IPS DF 6.9 (cell line): ENCODE measurements around the gene MGAT3.

Source experiments
- DNase-seq: peaks from one replicate; pipeline ENCODE4 v3.0.0-alpha.2; 2013; ENCODE audit warnings: low read depth, low spot score
- H3K27ac ChIP-seq: one replicate; pipeline ENCODE4 v1.5.1; 2013; ENCODE audit warnings: low read length, control low read depth
- H3K27me3 ChIP-seq: 2 replicates; pipeline ENCODE4 v1.6.1; 2013; ENCODE audit warnings: mild to moderate bottlenecking, low read length; ENCODE audit not compliant: control insufficient read depth, insufficient read depth
- H3K36me3 ChIP-seq: 2 replicates; pipeline ENCODE4 v1.6.1; 2013; ENCODE audit warnings: low read length; ENCODE audit not compliant: control insufficient read depth, insufficient read depth
- H3K4me1 ChIP-seq: 2 replicates; pipeline ENCODE4 v1.6.1; 2013; ENCODE audit warnings: low read length; ENCODE audit not compliant: control insufficient read depth, insufficient read depth
- H3K4me3 ChIP-seq: 2 replicates; pipeline ENCODE4 v1.5.1; 2013; ENCODE audit warnings: mild to moderate bottlenecking, low read length
- H3K9me3 ChIP-seq: 2 replicates; pipeline ENCODE4 v1.6.1; 2013; ENCODE audit warnings: low read length, inconsistent platforms; ENCODE audit not compliant: control insufficient read depth, insufficient read depth
- WGBS: extraction: QIAGEN DNeasy Blood & Tissue Kit; methylation state at CpG from one replicate; pipeline ENCODE4 v1.1.7; 2013; ENCODE audit warnings: mixed read lengths, missing lambda C conversion rate; ENCODE audit not compliant: insufficient read length, insufficient coverage; 5-methylcytosine and 5-hydroxymethylcytosine counted together

Gene MGAT3

GRCh38 chr22:39427751-39428596 is 28.8 kb upstream of the MGAT3 start:
- no CpG with 5 or more reads among the region's 13 CpGs for WGBS
- no peaks in the 10 kb centered on the region for H3K9me3 ChIP-seq
- H3K4me3 ChIP-seq, result no peak overlapping the region
- H3K27me3 ChIP-seq, result no peaks in the 10 kb centered on the region
- H3K4me1 ChIP-seq, result peaks cover 13% of the 10 kb centered on the region
- no peak for DNase-seq
- peaks cover 7% of the 10 kb centered on the region for H3K36me3 ChIP-seq
- H3K27ac ChIP-seq, result no peak overlapping the region

DNA sequence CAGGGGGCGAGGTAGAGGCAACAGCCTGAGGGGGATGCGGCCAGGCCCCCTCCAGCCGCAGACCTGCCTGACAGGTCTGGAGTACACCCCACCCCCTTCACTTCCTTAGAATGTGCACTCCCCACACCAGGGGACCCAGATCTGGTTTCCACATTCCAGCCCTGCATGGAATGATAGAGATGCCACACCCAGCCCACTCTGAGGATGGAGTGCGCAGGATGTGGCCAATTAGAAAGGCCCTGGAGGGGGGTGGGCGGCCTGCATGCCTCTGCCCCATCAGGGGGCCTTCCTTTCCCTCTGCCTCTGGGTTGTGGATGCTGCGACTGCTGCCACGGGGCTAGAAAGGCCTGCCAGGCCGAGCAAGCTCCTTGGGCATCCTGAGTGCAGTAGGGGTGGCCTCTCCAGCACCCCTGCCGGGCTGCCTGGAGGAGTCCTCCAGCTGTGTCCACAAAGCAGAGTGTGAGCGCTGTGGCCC is 28.2 kb upstream of the MGAT3 start:
- peak; percentile 90 for DNase-seq
- no peak overlapping the region for H3K27ac ChIP-seq
- peaks cover 7% of the 10 kb centered on the region for H3K36me3 ChIP-seq

GRCh38 chr22:39429186-39429585 is 27.6 kb upstream of the MGAT3 start:
- Histone ChIP-seq H3K36me3 (peaks cover 7% of the 10 kb centered on the region; the same call in 1 of the 2 replicates), H3K9me3 (no peaks in the 10 kb centered on the region), H3K4me3 (no peak overlapping the region), H3K27me3 (no peaks in the 10 kb centered on the region), H3K27ac (no peak overlapping the region), H3K4me1 (peaks cover 13% of the 10 kb centered on the region)
- WGBS, result no CpG with 5 or more reads among the region's 13 CpGs
- no peak for DNase-seq

More for the DNA sequence above, 28.2 kb upstream of the MGAT3 start:
- Histone ChIP-seq H3K4me1 (peaks cover 13% of the 10 kb centered on the region), H3K4me3 (no peak overlapping the region), H3K9me3 (no peaks in the 10 kb centered on the region), H3K27me3 (no peaks in the 10 kb centered on the region)
- no CpG with 5 or more reads among the region's 10 CpGs for WGBS

GRCh38 chr22:39429916-39430575 is 26.8 kb upstream of the MGAT3 start:
- Histone ChIP-seq H3K27ac (no peak overlapping the region), H3K4me3 (no peak overlapping the region), H3K9me3 (no peaks in the 10 kb centered on the region), H3K36me3 (peaks cover 7% of the 10 kb centered on the region; the same call in 1 of the 2 replicates), H3K4me1 (peaks cover 13% of the 10 kb centered on the region), H3K27me3 (no peaks in the 10 kb centered on the region)
- DNase-seq, result no peak
- WGBS, result no CpG with 5 or more reads among the region's 27 CpGs

DNA sequence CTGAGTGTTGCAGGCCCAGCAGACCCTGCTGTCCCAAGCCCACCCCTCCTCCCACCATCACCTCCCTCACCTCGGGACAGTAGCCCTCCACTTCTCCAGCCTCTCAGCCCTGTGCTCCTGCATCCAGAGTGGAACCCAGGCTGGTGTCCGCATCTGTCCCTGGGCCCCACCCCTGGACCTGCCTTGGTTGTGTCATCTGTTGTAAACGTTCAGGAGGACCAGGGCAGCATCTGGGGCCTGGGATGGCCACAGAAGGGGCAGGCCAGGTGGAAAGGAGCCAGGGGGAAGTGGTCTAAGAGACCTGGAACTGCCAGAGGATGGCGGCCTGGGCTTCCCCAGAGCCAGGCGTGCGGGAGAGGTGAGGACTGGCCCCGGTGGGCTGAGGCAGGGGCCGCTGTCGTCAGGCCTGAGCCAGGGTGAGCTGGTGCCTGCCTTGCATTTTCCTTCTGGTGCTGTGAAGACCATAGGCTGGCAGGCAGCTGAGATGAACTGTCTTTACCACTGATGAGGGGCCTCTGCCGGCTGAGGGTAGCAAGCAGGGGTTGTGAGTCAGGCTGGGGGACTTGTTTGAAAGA is 26.1 kb upstream of the MGAT3 start:
- H3K9me3 ChIP-seq, result no peaks in the 10 kb centered on the region
- peaks cover 7% of the 10 kb centered on the region; the same call in 1 of the 2 replicates for H3K36me3 ChIP-seq
- no peak for DNase-seq
- peaks cover 13% of the 10 kb centered on the region for H3K4me1 ChIP-seq
- no peak overlapping the region for H3K27ac ChIP-seq
- WGBS, result no CpG with 5 or more reads among the region's 10 CpGs
- H3K27me3 ChIP-seq, result no peaks in the 10 kb centered on the region
- no peak overlapping the region for H3K4me3 ChIP-seq

- peaks cover 13% of the 10 kb centered on the region for H3K4me1 ChIP-seq
- H3K36me3 ChIP-seq, result peaks cover 7% of the 10 kb centered on the region; the same call in 1 of the 2 replicates
- DNase-seq, result no peak
- no CpG with 5 or more reads among the region's 11 CpGs for WGBS
- no peak overlapping the region for H3K4me3 ChIP-seq
- no peaks in the 10 kb centered on the region for H3K27me3 ChIP-seq
- no peak overlapping the region for H3K27ac ChIP-seq
- H3K9me3 ChIP-seq, result no peaks in the 10 kb centered on the region
These were observed 25.5 kb upstream of the MGAT3 start for GRCh38 chr22:39431216-39431801.

- DNase-seq, result no peak
- no peaks in the 10 kb centered on the region for H3K9me3 ChIP-seq
- no peak overlapping the region for H3K4me3 ChIP-seq
- peaks cover 11% of the 10 kb centered on the region for H3K4me1 ChIP-seq
- H3K27me3 ChIP-seq, result no peaks in the 10 kb centered on the region
- no peak overlapping the region for H3K27ac ChIP-seq
- no CpG with 5 or more reads among the region's 8 CpGs for WGBS
- peaks cover 3% of the 10 kb centered on the region; the same call in 1 of the 2 replicates for H3K36me3 ChIP-seq
These were observed 25.0 kb upstream of the MGAT3 start for GRCh38 chr22:39431821-39432251.

DNA sequence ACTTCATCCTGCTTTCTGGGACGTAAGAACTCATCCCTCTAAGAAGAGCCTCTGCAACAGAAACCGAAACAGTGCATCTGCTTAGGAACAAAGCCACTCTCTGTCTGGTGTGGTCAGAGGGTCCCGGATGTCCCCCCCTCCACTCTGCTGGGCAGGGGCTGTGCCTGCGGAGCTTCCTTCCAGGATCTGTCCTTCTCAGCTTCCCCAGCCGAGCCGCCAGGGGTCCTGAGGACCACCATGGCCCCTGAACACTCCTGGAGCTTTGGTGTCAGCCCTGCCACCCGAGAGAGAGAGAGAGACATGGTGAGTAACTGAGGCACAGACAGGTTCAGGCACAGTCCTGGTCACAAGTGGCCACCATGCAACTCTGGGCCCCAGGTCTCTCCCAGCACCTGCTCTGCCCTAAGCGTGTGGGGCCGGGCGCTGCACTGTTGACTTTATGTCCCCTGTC is 24.4 kb upstream of the MGAT3 start:
- Histone ChIP-seq H3K27ac (no peak overlapping the region), H3K27me3 (no peaks in the 10 kb centered on the region), H3K9me3 (no peaks in the 10 kb centered on the region), H3K4me3 (no peak overlapping the region), H3K4me1 (peaks cover 11% of the 10 kb centered on the region), H3K36me3 (peaks cover 3% of the 10 kb centered on the region; the same call in 1 of the 2 replicates)
- DNase-seq, result no peak
- no CpG with 5 or more reads among the region's 10 CpGs for WGBS

DNA sequence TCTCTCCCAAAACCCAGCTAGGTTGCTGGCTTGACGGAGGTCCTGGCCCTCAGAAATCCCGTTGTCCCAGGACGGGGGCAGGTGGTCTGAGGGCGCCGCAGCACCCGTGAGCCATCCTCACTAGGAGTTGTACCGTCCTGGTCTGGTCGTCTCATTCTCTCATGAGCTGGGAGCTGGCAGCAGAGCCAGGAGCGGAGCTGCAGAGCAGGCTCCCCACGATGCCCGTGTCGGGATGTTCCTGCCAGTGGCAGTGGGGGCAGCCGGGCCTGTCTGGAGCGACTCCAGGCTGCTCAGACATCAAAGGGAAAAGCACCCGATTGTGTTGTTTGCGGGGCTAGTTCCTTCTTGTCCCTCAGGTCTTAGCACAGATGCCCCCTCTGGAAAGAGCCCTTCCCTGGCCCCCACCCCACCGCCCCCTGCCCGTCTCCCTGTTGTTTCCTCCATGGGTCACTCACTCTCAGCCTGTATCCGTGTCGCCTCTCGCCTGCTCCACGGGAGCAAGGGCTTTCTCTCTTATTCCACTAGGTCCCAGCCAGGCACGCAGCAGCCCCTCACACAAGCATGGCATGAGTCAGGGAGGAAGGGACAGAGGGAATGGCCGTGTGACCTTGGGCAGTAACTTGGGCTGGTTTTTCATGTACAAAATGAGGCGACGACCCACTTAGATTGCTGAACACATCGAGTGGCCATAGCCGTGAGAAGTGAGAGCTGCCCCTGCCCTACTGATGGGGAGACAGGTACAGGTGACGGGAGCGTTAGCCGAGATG is 23.2 kb upstream of the MGAT3 start:
- H3K27ac ChIP-seq, result no peak overlapping the region
- WGBS, result no CpG with 5 or more reads among the region's 31 CpGs
- no peaks in the 10 kb centered on the region for H3K9me3 ChIP-seq
- H3K27me3 ChIP-seq, result no peaks in the 10 kb centered on the region
- H3K36me3 ChIP-seq, result peaks cover 3% of the 10 kb centered on the region; the same call in 1 of the 2 replicates
- H3K4me1 ChIP-seq, result peaks cover 9% of the 10 kb centered on the region
- no peak for DNase-seq
- H3K4me3 ChIP-seq, result no peak overlapping the region
